Right kidney (tissue), 1 donor: ENCODE measurements around the gene PDSS2.
"Not testable (repeated sequence)": the region's sequence is repeated elsewhere in the genome, so short reads cannot be mapped to it uniquely, and the experiment has no call there.

Experiments used
- DNase-seq: peaks from one replicate; pipeline ENCODE4 v3.0.0-alpha.2; 2016

PDSS2 gene

GRCh38 chr6:107323133-107323785, 136.1 kb downstream of the PDSS2 start:
- no peak for DNase-seq

GRCh38 chr6:107321793-107322192, 137.6 kb downstream of the PDSS2 start:
- no peak for DNase-seq

GRCh38 chr6:107319906-107320530, 139.3 kb downstream of the PDSS2 start:
- DNase-seq = no peak

DNA sequence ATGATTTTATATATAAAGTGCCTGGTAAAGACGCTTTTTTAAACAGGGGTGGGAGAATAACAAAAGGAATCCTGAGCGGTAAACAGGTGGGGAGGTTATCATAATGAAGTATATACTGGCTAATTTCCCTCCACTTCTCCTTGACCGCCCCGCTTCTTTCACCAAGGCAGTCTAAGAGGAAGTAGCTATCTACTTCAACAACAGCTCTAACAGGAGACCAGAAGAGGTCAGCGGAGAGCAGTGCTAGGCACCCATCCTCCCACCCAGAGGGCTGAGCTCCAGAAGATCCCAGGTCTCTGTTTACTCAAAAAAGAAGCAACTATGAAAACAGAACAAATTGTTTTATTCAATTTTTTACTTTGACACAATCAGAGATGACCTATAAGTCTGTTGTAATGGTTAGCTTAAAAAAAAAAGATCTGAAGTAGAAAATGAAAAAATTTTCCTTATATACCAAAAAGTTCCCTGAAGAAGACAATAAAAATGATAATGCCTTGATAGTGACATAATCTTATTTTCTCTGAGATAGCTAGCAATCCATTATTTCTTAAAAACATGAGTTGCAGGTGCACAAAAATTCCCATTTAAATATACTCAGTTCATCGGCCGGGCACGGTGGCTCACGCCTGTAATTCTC, 141.1 kb downstream of the PDSS2 start:
- DNase-seq = peak; percentile 15

DNA sequence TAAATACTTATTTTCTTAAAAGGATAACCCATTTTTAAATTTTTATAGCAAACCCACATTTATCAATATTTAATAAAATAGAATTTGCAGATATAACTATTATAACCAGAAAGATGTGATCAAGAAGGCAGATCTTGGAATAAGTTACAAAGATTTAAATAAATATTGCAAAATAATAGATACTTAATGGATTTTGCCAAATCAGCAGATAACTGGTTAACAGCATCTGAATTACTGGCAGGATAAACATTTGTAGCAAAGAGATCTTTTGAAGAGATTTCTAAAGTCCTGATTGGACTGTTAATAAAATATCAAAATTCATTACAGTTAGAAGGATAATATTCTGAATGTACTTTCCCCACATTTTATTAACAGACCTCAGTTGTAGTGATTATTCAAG, 144.2 kb downstream of the PDSS2 start:
- DNase-seq = no peak

DNA sequence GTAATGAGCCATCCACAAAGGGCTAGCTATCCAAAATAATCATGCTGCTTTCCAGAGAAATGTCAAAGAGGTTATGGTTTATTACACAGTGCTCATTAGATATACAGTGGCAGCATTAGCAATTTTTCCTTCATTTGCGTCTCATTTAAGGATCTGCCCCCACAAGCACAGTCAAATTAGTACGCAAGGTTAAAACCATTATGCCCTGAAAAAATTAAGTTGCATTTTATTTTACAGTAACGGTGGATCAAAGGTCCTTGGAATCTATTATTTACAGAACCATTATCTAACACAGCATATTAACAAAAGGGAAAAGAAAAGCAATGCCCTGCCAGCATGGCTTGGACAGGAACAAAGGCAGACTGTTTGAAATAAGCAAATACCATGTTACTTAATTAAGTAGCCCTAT, 144.8 kb downstream of the PDSS2 start:
- no peak for DNase-seq

DNA sequence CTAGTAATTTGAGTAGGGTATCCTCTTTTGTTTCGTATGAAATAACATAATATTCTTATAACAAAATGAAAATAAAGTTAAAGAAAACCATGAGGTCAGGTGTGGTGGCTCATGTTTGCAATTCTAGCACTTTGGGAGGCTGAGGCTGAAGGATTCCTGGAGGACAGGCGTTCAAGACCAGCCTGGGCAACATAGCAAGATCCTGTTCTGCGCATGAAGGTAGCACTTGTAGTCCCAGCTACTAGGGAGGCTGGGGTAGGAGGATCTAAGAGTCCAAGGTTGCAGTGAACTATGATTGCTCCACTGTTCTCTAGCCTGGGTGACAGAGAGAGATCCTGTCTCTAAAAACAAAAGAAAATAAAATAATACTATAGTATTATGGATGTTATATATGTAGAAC, 145.6 kb downstream of the PDSS2 start:
- no peak for DNase-seq

- DNase-seq = no peak
Observed at GRCh38 chr6:107310362-107310761, 149.0 kb downstream of the PDSS2 start.

DNA sequence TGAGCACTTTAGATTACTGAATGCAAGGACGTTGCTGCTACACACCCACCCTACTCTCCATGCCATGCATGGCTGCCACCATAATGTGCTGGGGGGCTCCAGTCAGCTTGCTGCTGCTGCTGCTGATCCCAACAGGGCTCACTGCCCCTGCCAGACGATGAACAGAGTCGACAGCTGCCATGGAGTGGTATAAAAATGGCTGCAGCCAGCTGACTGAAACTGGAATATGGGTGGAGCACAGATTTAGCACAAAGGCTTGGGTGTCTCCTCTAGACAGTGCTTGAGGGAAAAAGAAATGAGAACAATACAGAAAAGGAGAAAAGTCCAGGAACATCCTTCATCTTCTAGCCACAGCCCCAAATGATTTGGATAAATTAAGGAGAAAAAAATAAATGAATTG, 150.7 kb downstream of the PDSS2 start:
- no peak for DNase-seq

DNA sequence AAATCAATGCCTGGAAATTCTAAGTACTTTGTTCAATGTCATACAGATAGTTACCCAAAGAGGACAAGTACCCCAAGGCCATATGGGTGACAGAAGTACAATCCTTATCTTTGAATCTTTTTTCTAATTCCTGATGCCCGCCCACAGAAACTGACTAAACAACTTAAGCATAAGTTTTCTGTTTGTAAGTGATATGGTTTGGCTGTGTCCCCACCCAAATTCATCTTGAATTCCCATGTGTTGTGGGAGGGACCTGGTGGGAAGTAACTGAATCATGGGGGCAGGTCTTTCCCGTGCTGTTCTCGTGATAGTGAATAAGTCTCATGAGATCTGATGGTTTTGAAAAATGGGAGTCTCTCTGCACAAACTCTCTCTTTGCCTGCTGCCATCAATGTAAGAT, 153.4 kb downstream of the PDSS2 start:
- DNase-seq = not testable (repeated sequence)

GRCh38 chr6:107305391-107305790, 154.0 kb downstream of the PDSS2 start:
- DNase-seq = no peak

- no peak for DNase-seq
Observed at GRCh38 chr6:107304421-107305025, 154.8 kb downstream of the PDSS2 start.

GRCh38 chr6:107293350-107293749, 166.0 kb downstream of the PDSS2 start:
- peak; percentile 19 for DNase-seq

DNA sequence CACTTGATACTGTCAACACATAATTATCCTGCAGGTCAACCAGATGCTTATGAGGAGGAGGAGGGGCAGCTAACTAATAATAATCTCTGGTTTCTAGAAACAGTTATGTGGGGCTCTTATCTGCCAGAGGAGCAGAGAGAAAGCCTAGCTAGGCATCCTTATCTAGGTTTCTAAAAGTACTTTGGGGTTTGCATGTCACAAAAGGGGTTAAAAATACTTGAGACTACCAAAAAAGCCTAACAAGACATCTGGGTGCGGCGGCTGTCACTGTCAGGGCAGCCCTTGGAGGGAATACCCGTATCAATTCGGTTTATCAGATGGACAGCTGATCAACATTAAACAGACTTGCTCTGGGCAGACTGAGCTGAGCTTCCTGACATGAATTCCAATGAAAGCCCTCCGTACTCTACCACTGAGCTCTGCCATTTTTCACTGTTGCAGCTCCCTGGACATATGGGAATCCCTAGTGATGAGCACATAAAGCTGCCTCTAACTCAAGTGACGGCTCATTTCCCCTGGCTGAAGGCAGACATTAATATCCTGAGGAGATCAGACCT, 166.6 kb downstream of the PDSS2 start:
- DNase-seq = peak; percentile 13

DNA sequence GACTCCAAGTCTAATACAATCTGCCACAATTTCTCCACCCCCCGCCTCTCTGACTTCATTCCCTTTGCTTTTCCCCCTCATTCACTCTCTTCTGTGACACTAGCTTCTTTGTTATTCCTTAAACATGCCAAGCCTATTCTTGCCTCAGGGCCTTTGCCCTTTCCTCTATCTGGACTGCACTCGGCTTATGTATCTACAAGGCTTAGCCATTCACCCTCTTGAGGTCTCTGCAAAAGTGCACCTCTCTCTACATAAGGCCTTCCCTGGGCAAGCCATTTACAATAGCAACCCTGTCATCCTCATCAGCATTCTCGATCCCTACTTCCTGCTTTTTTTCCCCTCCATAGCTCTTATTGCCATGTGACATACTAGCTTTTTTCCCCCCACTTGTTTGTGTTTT, 168.9 kb downstream of the PDSS2 start:
- no peak for DNase-seq

DNA sequence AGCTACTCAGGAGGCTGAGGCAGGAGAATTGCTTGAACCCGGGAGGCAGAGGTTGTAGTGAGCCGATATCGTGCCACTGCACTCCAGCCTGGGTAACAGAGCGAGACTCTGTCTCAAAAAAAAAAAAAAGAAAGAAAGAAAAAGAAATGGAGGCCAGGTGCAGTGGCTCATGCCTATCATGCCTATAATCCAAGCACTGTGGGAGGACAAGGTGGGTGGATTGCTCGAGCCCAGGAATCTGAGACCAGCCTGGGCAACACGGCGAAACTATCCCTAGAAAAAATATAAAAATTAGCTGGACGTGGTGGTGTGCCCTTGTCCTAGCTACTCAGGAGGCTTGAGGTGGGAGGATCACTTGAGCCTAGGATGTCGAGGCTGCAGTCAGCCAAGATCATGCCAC, 170.1 kb downstream of the PDSS2 start:
- not testable (repeated sequence) for DNase-seq

DNA sequence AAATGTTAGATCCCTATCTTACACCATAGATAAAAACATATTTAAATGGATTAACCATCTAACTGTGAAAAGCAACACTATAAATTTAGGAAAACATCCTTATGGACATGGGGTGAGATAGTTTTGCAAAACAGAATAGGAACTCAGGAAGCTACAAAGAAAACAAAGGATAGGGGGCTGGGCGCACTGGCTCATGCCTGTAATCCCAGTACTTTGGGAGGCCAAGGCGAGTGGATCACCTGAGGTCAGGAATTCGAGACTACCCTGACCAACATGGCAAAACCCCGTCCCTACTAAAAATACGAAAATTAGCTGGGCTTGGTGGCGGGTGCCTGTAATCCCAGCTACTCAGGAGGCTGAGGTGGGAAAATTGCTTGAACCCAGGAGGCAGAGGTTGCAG, 173.7 kb downstream of the PDSS2 start:
- not testable (repeated sequence) for DNase-seq

DNA sequence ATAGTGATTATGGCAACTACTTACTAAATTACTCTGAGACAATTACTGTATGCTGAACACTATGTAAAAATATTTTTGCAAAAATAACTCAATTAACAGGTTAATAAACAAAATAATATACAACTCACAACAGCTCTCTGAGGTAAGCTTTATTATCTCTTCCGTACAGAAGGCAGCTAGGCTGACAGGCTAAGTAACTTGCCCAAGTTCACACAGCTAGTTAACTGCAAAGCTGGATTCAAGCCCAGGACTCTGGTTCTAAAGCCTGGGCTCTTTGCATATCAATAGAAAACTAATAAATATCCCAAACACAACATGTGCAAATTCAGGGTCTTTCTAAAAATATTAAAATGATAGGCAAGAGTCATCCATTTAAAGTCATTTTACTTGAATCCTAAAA, 174.6 kb downstream of the PDSS2 start:
- DNase-seq = no peak

GRCh38 chr6:107280791-107281190, 178.6 kb downstream of the PDSS2 start:
- DNase-seq = no peak

- not testable (repeated sequence) for DNase-seq
Observed at GRCh38 chr6:107280001-107280400, 179.4 kb downstream of the PDSS2 start.

GRCh38 chr6:107275330-107275865, 184.0 kb downstream of the PDSS2 start:
- DNase-seq = no peak

DNA sequence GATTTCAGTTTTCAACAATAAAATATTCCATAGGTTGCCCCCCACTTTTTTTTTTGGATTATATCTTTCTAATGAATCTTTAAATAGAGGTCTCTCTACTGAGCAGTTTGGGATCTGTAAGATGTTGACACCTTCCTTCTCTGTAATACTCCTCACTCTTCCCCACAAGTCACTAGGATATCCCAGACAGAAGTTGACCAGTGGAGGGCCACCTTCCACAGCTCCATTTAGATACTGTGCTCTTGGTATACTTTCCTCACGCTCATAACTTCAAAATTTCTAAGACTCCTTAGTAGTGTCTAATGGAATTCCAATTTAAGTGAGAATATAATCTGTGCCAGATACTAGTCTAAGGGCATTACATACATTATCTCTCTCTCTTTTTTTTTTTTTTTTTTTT, 185.1 kb downstream of the PDSS2 start:
- DNase-seq = no peak

DNA sequence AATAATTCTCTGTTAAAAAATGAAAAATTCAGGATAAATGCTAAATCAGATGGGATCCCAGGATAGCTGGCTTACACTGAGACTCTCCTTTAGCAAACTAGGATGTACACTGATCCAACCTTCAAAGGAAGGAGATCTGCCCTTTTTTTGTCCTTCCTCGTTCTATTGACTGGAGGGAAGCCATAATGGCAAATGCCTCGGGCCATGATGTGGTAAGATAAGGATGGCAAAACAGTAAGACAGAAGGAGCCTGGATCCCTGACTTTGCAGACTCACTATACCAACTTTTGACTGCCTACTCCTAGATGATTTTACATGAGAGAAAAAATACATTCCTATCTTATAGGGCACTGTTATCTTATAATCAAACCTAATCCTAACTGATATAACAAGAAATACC, 187.1 kb downstream of the PDSS2 start:
- DNase-seq = no peak
